Measurements from ENCODE around the gene PTCD1.
"Not testable (repeated sequence)": the region's sequence is repeated elsewhere in the genome, so short reads cannot be mapped to it uniquely, and the experiment has no call there.

Gene PTCD1

GRCh38 chr7:99407872-99408378, 30.7 kb downstream of the PTCD1 start:
- DNase-seq, result peak; percentile 13

GRCh38 chr7:99406557-99406956, 32.0 kb downstream of the PTCD1 start:
- DNase-seq, result no peak

- DNase-seq, result no peak
These were observed 33.6 kb downstream of the PTCD1 start for GRCh38 chr7:99404977-99405320.

- no peak for DNase-seq
These were observed 34.2 kb downstream of the PTCD1 start for GRCh38 chr7:99404235-99404976.

- DNase-seq, result no peak
These were observed 34.8 kb downstream of the PTCD1 start for GRCh38 chr7:99403764-99404163.

GRCh38 chr7:99402854-99403253, 35.7 kb downstream of the PTCD1 start:
- DNase-seq, result no peak

- peak; percentile 96 for DNase-seq
These were observed 39.0 kb downstream of the PTCD1 start for GRCh38 chr7:99399597-99399996.

GRCh38 chr7:99398891-99399445, 39.6 kb downstream of the PTCD1 start:
- DNase-seq, result no peak

- no peak for DNase-seq
These were observed 41.2 kb downstream of the PTCD1 start for GRCh38 chr7:99397297-99397983.

- DNase-seq, result no peak
These were observed 41.9 kb downstream of the PTCD1 start for GRCh38 chr7:99396418-99397296.

- DNase-seq, result no peak
These were observed 42.8 kb downstream of the PTCD1 start for GRCh38 chr7:99395616-99396327.

GRCh38 chr7:99394188-99394502, 44.5 kb downstream of the PTCD1 start:
- no peak for DNase-seq

GRCh38 chr7:99393355-99394187, 45.0 kb downstream of the PTCD1 start:
- peak; percentile 79 for DNase-seq

GRCh38 chr7:99392659-99393354, 45.8 kb downstream of the PTCD1 start:
- peak; percentile 81 for DNase-seq

GRCh38 chr7:99392046-99392445, 46.6 kb downstream of the PTCD1 start:
- no peak for DNase-seq

GRCh38 chr7:99390941-99391602, 47.5 kb downstream of the PTCD1 start:
- no peak for DNase-seq

- DNase-seq, result no peak
These were observed 48.8 kb downstream of the PTCD1 start for GRCh38 chr7:99389772-99390171.

GRCh38 chr7:99387912-99388311, 50.7 kb downstream of the PTCD1 start:
- DNase-seq, result no peak

- DNase-seq, result not testable (repeated sequence)
These were observed 51.4 kb downstream of the PTCD1 start for GRCh38 chr7:99387239-99387635.

GRCh38 chr7:99386584-99387238, 51.9 kb downstream of the PTCD1 start:
- DNase-seq, result no peak

Data from DMS79 (cell line).